ENCODE measurements around the gene TNKS1BP1. TPM values are rescaled to one million over a fixed set of nuclear protein-coding genes. Genes with fewer than 3 reads are reported as not detected.

Gene TNKS1BP1
- 100 to 1,000 TPM in 1 of 4 donors, 10 to 100 TPM in 3; 62.0 to 193 (median 85.7) TPM for total RNA-seq

- no peak for TF ChIP-seq CTCF (IDR thresholded peaks at IDR 0.05; ENCODE audit: low read depth)
Observed at GRCh38 chr11:57324886-57325734, at the start of gene TNKS1BP1. TSS of gene TNKS1BP1 (minus strand) at chr11:57324952. CDS start at chr11:57321885, 3,067 bp downstream.

GRCh38 chr11:57373146-57373545, 48.4 kb upstream of the TNKS1BP1 start:
- no peak for TF ChIP-seq CTCF (IDR thresholded peaks at IDR 0.05; ENCODE audit: low read depth)

GRCh38 chr11:57370941-57371340, 46.2 kb upstream of the TNKS1BP1 start:
- TF ChIP-seq CTCF (IDR thresholded peaks at IDR 0.05; ENCODE audit: low read depth) = no peak

- no peak for TF ChIP-seq CTCF (IDR thresholded peaks at IDR 0.05; ENCODE audit: low read depth)
Observed at GRCh38 chr11:57370251-57370650, 45.5 kb upstream of the TNKS1BP1 start.

GRCh38 chr11:57368845-57369232, 44.1 kb upstream of the TNKS1BP1 start:
- TF ChIP-seq CTCF (IDR thresholded peaks at IDR 0.05; ENCODE audit: low read depth) = no peak

GRCh38 chr11:57368106-57368844, 43.5 kb upstream of the TNKS1BP1 start:
- no peak for TF ChIP-seq CTCF (IDR thresholded peaks at IDR 0.05; ENCODE audit: low read depth)

Measured in subcutaneous adipose tissue (tissue), 4 donors.